ENCODE data around the gene TCAIM.
"Not testable (repeated sequence)": the region's sequence is repeated elsewhere in the genome, so short reads cannot be mapped to it uniquely, and the experiment has no call there.

The TCAIM gene

GRCh38 chr3:44416031-44417030 is 77.8 kb downstream of the TCAIM start:
- no peak for DNase-seq

- not testable (repeated sequence) for DNase-seq
Measured at GRCh38 chr3:44418118-44418517, 79.6 kb downstream of the TCAIM start.

GRCh38 chr3:44418549-44418948 is 80.0 kb downstream of the TCAIM start:
- DNase-seq: no peak

- no peak for DNase-seq
Measured at GRCh38 chr3:44419116-44419922, 80.8 kb downstream of the TCAIM start.

GRCh38 chr3:44419923-44420650 is 81.5 kb downstream of the TCAIM start:
- DNase-seq: no peak

GRCh38 chr3:44420676-44421075 is 82.1 kb downstream of the TCAIM start:
- no peak for DNase-seq

GRCh38 chr3:44421280-44421679 is 82.7 kb downstream of the TCAIM start:
- no peak for DNase-seq

DNA sequence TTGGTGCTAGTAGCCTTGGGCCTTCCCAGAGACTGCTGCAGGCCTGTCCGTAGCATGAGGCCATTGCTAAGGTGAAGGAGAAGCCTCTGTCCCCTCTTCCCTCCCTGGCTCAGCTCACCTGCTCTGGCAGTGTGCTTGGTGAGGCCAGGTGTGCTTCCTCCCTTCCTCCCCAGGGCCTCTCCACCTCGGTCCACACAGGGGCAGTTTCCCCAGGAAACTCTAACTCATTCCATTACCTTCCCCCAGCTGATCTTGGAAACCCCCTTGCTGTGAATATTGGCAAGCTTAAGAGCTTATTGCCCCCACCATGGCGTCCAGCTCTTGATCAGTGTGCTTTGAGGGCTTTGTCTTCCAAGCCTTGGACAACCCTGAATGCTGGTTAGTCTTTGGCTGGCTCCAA is 86.2 kb downstream of the TCAIM start:
- no peak for DNase-seq

- DNase-seq: no peak
Measured at GRCh38 chr3:44427683-44428082, 89.1 kb downstream of the TCAIM start.

- DNase-seq: no peak
Measured at GRCh38 chr3:44428910-44429309, 90.3 kb downstream of the TCAIM start.

DNA sequence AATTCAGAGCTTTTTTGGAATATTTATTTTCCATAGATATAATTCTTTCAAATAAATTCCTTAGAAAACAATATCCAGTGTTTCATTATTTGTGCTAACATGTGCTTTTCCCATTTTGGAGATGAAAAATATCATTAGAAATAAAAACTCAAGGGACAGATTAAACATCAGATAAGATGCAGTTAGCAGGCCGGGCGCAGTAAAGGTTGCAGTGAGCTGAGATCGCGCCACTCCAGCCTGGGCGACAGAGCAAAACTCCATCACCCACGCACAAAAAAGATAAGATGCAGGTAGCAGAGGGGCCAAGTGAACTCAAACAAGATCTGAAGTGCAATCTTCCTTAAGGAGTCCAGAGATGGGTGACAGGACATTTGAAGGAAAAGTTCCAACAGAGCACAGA is 90.9 kb downstream of the TCAIM start:
- DNase-seq: no peak

GRCh38 chr3:44430466-44430865 is 91.9 kb downstream of the TCAIM start:
- no peak for DNase-seq

GRCh38 chr3:44434834-44435510 is 96.4 kb downstream of the TCAIM start:
- no peak for DNase-seq

- DNase-seq: no peak
Measured at GRCh38 chr3:44436181-44436580, 97.6 kb downstream of the TCAIM start.

GRCh38 chr3:44437800-44438199 is 99.2 kb downstream of the TCAIM start:
- DNase-seq: no peak

DNA sequence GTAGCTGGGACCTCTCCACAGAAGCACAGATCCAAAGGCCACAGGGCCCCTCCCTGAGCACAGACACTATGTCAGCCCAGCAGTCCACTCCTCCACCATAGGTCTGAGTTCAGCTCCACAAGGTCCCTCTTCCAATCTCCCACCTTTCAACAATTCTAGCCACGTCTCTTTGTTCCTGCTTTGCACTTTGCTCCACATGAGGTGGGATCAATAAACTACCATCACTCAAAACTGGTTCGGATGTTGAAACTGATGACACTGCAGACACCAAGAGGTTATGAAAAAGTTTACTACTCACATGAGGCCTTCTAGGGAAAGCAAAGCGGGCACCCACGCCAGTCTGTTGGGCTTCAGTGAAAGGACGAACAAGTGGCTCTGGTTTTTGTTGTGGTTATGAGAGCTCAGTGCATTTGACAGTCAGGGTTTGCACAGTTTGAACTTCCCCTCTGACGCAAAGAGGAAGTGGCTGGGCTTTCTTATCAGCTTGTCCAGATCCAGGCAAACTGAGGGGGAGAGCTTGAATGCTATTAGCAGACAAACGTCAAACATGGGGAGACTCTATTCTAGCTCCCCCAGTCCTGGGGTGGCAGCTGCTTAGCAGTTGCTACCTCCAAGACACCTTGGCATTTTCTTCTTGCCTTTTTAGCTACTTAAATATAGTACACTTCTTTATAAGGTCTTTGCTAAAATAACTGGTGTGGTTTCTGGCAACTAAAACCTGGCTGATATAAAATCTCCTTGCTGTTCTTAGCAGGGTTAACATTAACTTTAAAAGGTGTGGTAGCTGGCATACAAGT is 101.1 kb downstream of the TCAIM start:
- DNase-seq: no peak

GRCh38 chr3:44442596-44443309 is 104.2 kb downstream of the TCAIM start:
- no peak for DNase-seq

GRCh38 chr3:44444437-44444836 is 105.9 kb downstream of the TCAIM start:
- no peak for DNase-seq

GRCh38 chr3:44444896-44445691 is 106.5 kb downstream of the TCAIM start:
- no peak for DNase-seq

DNA sequence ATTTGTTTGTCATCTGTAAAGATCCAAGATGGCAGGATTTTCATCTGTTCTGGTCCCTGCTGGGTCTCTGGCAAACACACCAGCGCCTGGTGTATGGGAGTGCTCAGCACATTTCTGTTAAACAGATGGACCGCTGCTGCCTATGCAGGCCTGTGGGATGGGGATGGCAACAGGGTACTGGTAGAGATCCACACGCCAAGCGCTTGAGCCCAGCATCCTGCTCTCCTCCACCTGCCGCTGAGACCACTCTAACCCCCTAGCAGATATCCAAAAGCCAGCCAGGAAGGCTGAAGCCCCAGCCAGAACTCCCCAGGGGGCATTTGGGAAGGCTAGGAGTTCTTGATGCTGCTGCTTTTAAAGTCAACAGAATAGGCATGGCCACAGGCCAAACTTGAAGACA is 107.2 kb downstream of the TCAIM start:
- DNase-seq: no peak

Measured in NCI-H1417 (cell line).